GM23338 (cell line): ENCODE data around the gene RAB42. TPM values are rescaled to one million over a fixed set of nuclear protein-coding genes. Genes with fewer than 3 reads are reported as not detected.
A peak's percentile ranks its signal among the peaks of the same experiment; 100 is the strongest.

Experiments
- ATAC-seq: fragments of 200-7000 bp; cut with Tn5 transposase; 3 replicates; pipeline ENCODE4 v1.9.1; 2020
- DNase-seq: peaks from one replicate; pipeline ENCODE4 v3.0.0-alpha.2; 2015; ENCODE audit warnings: low spot score
- H2AFZ ChIP-seq: fragments of 200-600 bp; sonication (generic); 2 replicates; pipeline ENCODE4 v1.8.0; 2016; ENCODE audit warnings: antibody characterized with exemption, mild to moderate bottlenecking, moderate library complexity
- H3F3A ChIP-seq: fragments of 200-600 bp; sonication (generic); replicated peaks from 2 replicates; pipeline ENCODE4 v1.8.0; 2017; ENCODE audit warnings: antibody characterized with exemption, mixed run types, low read depth
- H3K27ac ChIP-seq: fragments of 200-600 bp; sonication (generic); 2 replicates; pipeline ENCODE4 v1.6.1; 2016; ENCODE audit warnings: low read depth
- H3K27me3 ChIP-seq: fragments of 200-600 bp; sonication (generic); 2 replicates; pipeline ENCODE4 v1.8.0; 2016; ENCODE audit warnings: mild to moderate bottlenecking, mixed run types, moderate library complexity; ENCODE audit not compliant: insufficient read depth
- H3K36me3 ChIP-seq: fragments of 200-600 bp; sonication (generic); 2 replicates; pipeline ENCODE4 v1.8.0; 2016; ENCODE audit warnings: mild to moderate bottlenecking; ENCODE audit not compliant: insufficient read depth
- H3K4me1 ChIP-seq: fragments of 200-600 bp; sonication (generic); 2 replicates; pipeline ENCODE4 v1.8.0; 2016; ENCODE audit warnings: mild to moderate bottlenecking, moderate library complexity; ENCODE audit not compliant: insufficient read depth
- H3K4me2 ChIP-seq: fragments of 200-600 bp; sonication (generic); 2 replicates; pipeline ENCODE4 v1.7.1; 2017; ENCODE audit warnings: mixed run types
- H3K4me3 ChIP-seq: fragments of 200-600 bp; sonication (generic); 2 replicates; pipeline ENCODE4 v1.6.1; 2016; ENCODE audit warnings: mixed run types
- H3K79me2 ChIP-seq: fragments of 200-600 bp; sonication (generic); replicated peaks from 2 replicates; pipeline ENCODE4 v1.8.0; 2017; ENCODE audit warnings: mild to moderate bottlenecking; ENCODE audit not compliant: insufficient read depth
- H3K9me2 ChIP-seq: fragments of 200-600 bp; sonication (generic); 2 replicates; pipeline ENCODE4 v1.8.0; 2017; ENCODE audit not compliant: insufficient read depth
- H4K20me1 ChIP-seq: fragments of 200-600 bp; sonication (generic); replicated peaks from 2 replicates; pipeline ENCODE4 v1.8.0; 2017; ENCODE audit warnings: mild to moderate bottlenecking; ENCODE audit not compliant: insufficient read depth
- H3K27ac Mint-ChIP-seq: 2 replicates; pipeline ENCODE4 v1.8.0; 2020; ENCODE audit warnings: inconsistent platforms, mild to moderate bottlenecking, moderate library complexity, mixed read lengths
- H3K27me3 Mint-ChIP-seq: 3 replicates; pipeline ENCODE4 v1.8.0; 2022; ENCODE audit warnings: low read depth, mild to moderate bottlenecking, moderate library complexity, mixed read lengths, inconsistent platforms; ENCODE audit not compliant: insufficient read depth, poor library complexity
- H3K36me3 Mint-ChIP-seq: 3 replicates; pipeline ENCODE4 v1.8.0; 2021; ENCODE audit warnings: low read depth, mild to moderate bottlenecking, inconsistent platforms, moderate library complexity, mixed read lengths
- H3K4me1 Mint-ChIP-seq: 3 replicates; pipeline ENCODE4 v1.8.0; 2020; ENCODE audit warnings: mild to moderate bottlenecking, inconsistent platforms, mixed read lengths
- H3K4me3 Mint-ChIP-seq: 3 replicates; pipeline ENCODE4 v1.8.0; 2021; ENCODE audit warnings: moderate library complexity, mild to moderate bottlenecking, inconsistent platforms, mixed read lengths
- H3K9me3 Mint-ChIP-seq: 3 replicates; pipeline ENCODE4 v1.8.0; 2020; ENCODE audit warnings: moderate library complexity, mild to moderate bottlenecking, inconsistent platforms, mixed read lengths
- CREB1 ChIP-seq: fragments of 250-450 bp; sonication (Bioruptor Pico); IDR thresholded peaks from 2 replicates; pipeline ENCODE4 v1.5.0; 2020; ENCODE audit warnings: low read depth, mild to moderate bottlenecking, moderate library complexity
- EZH2 ChIP-seq: fragments of 200-600 bp; sonication (generic); IDR thresholded peaks from one replicate; pipeline ENCODE4 v1.8.0; 2017; ENCODE audit warnings: antibody characterized with exemption, mild to moderate bottlenecking, low read depth; ENCODE audit not compliant: unreplicated experiment
- EZH2phosphoT487 ChIP-seq: fragments of 200-600 bp; sonication (generic); IDR thresholded peaks from one replicate; pipeline ENCODE4 v1.8.1; 2018; ENCODE audit warnings: antibody characterized with exemption; ENCODE audit not compliant: unreplicated experiment
- JUNB ChIP-seq: IDR thresholded peaks from one replicate; pipeline ENCODE4 v1.6.1; 2016; ENCODE audit warnings: antibody characterized with exemption; ENCODE audit not compliant: unreplicated experiment
- NANOG ChIP-seq: IDR thresholded peaks from 2 replicates; pipeline ENCODE4 v1.6.1; 2016; ENCODE audit warnings: antibody characterized with exemption, borderline replicate concordance
- POLR2AphosphoS5 ChIP-seq: IDR thresholded peaks from 2 replicates; pipeline ENCODE4 v1.6.1; 2016; ENCODE audit warnings: antibody characterized with exemption, low read depth
- STAT1 ChIP-seq: IDR thresholded peaks from one replicate; pipeline ENCODE4 v1.6.1; 2016; ENCODE audit warnings: antibody characterized with exemption; ENCODE audit not compliant: unreplicated experiment
- ZNF114 ChIP-seq: fragments of 250-450 bp; sonication (Bioruptor Pico); IDR thresholded peaks from 2 replicates; pipeline ENCODE4 v1.5.0; 2020; ENCODE audit warnings: mild to moderate bottlenecking, moderate library complexity
- ZNF331 ChIP-seq: fragments of 250-450 bp; sonication (Bioruptor Pico); IDR thresholded peaks from 2 replicates; pipeline ENCODE4 v1.5.0; 2020; ENCODE audit warnings: low read depth, mild to moderate bottlenecking, moderate library complexity
- polyA plus RNA-seq: library from polyadenylated mRNA; unstranded; fragments of >200 nt; fragmentation: Nextera tagmentation; extraction: Ambion mirVana; gene quantifications from 2 replicates; pipeline ENCODE4 v1.2.1, GENCODE V29; 2016
- total RNA-seq: library from RNA; depleted of rRNA; stranded (reverse); fragments of >200 nt; shearing (Covaris generic); gene quantifications from 2 replicates; pipeline ENCODE4 v1.2.3, GENCODE V29; 2014
- TF ChIP-seq, protein P1 (sequence below): IDR thresholded peaks from 2 replicates; pipeline ENCODE4 v1.6.1; 2016; ENCODE audit warnings: antibody characterized with exemption
- TF ChIP-seq, protein P2 (sequence below): IDR thresholded peaks from one replicate; pipeline ENCODE4 v1.6.1; 2018; ENCODE audit warnings: antibody characterized with exemption; ENCODE audit not compliant: unreplicated experiment
- TF ChIP-seq, protein P3 (sequence below), 2 experiments: fragments of 200-600 bp in 1 of 2; sonication (generic) in 1 of 2; conservative IDR thresholded peaks; 2 replicates each; pipeline versions ENCODE4 v1.5.1 to v1.6.1; 2016 to 2017; ENCODE audit warnings: antibody characterized with exemption in 2 of 2, low read depth in 2 of 2, mild to moderate bottlenecking in 2 of 2, moderate library complexity in 1 of 2
- TF ChIP-seq, protein P4 (sequence below): fragments of 250-450 bp; sonication (Bioruptor Pico); IDR thresholded peaks from 2 replicates; pipeline ENCODE4 v1.5.0; 2020; ENCODE audit warnings: mild to moderate bottlenecking, moderate library complexity

Gene RAB42
- total and polyA plus RNA-seq, 2 experiments from 2014 or later, result 13.0 to 17.7 TPM

DNA sequence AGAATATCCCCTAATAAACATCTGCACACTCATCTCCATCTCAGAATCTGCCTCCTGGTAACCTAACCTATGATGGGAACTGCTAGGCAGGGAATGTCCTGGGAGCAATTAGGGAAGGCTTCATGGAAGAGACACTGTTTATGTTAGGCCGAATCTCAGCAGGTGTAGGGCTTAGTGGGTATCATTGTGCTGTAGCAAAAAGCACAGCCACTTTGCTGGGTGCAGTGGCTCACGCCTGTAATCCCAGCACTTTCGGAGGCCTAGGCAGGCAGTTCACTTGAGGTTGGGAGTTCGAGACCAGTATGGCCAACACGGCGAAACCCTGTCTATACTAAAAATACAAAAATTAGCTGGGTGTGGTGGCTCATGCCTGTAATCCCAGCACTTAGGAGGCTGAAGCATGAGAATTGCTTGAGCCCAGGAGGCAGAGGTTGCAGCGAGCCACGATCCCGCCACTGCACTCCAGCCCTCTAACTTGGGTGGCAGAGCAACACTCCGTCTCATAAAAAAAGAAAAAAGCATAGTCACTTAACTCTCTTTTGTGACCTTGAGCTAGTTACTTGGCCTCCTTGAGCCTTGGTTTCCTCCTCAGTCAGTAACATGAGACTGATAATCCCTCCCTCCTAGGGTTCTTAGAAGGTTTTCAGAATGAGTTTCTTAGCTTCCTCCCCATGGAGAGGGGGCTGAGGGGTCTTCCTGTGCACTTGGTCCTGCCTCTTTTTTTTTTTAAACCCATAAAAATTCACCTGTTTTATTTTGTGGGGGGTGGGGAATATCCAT is 3.5 kb downstream of the RAB42 start:
- DNase-seq, result no peak
- Histone ChIP-seq H3K79me2 (no peaks in the 10 kb centered on the region), H3K9me2 (no peaks in the 10 kb centered on the region), H2AFZ (no peak overlapping the region), H3K36me3 (no peaks in the 10 kb centered on the region), H3K4me2 (peak overlapping the region; percentile 63), H3K4me3 (no peak overlapping the region), H3F3A (peaks cover 18% of the 10 kb centered on the region), H3K4me1 (peaks cover 26% of the 10 kb centered on the region), H3K27ac (peak overlapping the region; percentile 90), H4K20me1 (no peaks in the 10 kb centered on the region), H3K27me3 (0 out of 2 replicates have a peak, but pooled peaks cover 14% of the 10 kb centered on the region)
- H3K27ac Mint-ChIP-seq, result 0 out of 2 replicates have a peak overlapping the region, but pooled peaks have one; percentile 0
- H3K27me3 Mint-ChIP-seq, result peaks cover 11% of the 10 kb centered on the region
- H3K4me3 Mint-ChIP-seq, result no peak overlapping the region
- peaks cover 7% of the 10 kb centered on the region; the same call in 2 of the 3 replicates for H3K36me3 Mint-ChIP-seq
- ATAC-seq, result peak; percentile 4; the same call in 2 of the 3 replicates
- peaks cover 3% of the 10 kb centered on the region; the same call in 1 of the 3 replicates for H3K9me3 Mint-ChIP-seq
- peaks cover 35% of the 10 kb centered on the region for H3K4me1 Mint-ChIP-seq
- TF ChIP-seq JUNB (no peak), POLR2AphosphoS5 (no peak), EZH2 (no peak), STAT1 (no peak), CREB1 (CRISPR knock-in tag) (no peak), ZNF331 (CRISPR knock-in tag) (no peak), ZNF114 (no peak), EZH2phosphoT487 (no peak), NANOG (no peak)
- TF ChIP-seq, protein P1, sequence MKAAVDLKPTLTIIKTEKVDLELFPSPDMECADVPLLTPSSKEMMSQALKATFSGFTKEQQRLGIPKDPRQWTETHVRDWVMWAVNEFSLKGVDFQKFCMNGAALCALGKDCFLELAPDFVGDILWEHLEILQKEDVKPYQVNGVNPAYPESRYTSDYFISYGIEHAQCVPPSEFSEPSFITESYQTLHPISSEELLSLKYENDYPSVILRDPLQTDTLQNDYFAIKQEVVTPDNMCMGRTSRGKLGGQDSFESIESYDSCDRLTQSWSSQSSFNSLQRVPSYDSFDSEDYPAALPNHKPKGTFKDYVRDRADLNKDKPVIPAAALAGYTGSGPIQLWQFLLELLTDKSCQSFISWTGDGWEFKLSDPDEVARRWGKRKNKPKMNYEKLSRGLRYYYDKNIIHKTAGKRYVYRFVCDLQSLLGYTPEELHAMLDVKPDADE, result no peak
- TF ChIP-seq, protein P2, sequence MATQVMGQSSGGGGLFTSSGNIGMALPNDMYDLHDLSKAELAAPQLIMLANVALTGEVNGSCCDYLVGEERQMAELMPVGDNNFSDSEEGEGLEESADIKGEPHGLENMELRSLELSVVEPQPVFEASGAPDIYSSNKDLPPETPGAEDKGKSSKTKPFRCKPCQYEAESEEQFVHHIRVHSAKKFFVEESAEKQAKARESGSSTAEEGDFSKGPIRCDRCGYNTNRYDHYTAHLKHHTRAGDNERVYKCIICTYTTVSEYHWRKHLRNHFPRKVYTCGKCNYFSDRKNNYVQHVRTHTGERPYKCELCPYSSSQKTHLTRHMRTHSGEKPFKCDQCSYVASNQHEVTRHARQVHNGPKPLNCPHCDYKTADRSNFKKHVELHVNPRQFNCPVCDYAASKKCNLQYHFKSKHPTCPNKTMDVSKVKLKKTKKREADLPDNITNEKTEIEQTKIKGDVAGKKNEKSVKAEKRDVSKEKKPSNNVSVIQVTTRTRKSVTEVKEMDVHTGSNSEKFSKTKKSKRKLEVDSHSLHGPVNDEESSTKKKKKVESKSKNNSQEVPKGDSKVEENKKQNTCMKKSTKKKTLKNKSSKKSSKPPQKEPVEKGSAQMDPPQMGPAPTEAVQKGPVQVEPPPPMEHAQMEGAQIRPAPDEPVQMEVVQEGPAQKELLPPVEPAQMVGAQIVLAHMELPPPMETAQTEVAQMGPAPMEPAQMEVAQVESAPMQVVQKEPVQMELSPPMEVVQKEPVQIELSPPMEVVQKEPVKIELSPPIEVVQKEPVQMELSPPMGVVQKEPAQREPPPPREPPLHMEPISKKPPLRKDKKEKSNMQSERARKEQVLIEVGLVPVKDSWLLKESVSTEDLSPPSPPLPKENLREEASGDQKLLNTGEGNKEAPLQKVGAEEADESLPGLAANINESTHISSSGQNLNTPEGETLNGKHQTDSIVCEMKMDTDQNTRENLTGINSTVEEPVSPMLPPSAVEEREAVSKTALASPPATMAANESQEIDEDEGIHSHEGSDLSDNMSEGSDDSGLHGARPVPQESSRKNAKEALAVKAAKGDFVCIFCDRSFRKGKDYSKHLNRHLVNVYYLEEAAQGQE, result no peak
- TF ChIP-seq, protein P3, sequence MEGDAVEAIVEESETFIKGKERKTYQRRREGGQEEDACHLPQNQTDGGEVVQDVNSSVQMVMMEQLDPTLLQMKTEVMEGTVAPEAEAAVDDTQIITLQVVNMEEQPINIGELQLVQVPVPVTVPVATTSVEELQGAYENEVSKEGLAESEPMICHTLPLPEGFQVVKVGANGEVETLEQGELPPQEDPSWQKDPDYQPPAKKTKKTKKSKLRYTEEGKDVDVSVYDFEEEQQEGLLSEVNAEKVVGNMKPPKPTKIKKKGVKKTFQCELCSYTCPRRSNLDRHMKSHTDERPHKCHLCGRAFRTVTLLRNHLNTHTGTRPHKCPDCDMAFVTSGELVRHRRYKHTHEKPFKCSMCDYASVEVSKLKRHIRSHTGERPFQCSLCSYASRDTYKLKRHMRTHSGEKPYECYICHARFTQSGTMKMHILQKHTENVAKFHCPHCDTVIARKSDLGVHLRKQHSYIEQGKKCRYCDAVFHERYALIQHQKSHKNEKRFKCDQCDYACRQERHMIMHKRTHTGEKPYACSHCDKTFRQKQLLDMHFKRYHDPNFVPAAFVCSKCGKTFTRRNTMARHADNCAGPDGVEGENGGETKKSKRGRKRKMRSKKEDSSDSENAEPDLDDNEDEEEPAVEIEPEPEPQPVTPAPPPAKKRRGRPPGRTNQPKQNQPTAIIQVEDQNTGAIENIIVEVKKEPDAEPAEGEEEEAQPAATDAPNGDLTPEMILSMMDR (conservative IDR thresholded peaks at IDR 0.05; ENCODE audit: low read depth in 2 of 2), result no peak
- TF ChIP-seq, protein P4, sequence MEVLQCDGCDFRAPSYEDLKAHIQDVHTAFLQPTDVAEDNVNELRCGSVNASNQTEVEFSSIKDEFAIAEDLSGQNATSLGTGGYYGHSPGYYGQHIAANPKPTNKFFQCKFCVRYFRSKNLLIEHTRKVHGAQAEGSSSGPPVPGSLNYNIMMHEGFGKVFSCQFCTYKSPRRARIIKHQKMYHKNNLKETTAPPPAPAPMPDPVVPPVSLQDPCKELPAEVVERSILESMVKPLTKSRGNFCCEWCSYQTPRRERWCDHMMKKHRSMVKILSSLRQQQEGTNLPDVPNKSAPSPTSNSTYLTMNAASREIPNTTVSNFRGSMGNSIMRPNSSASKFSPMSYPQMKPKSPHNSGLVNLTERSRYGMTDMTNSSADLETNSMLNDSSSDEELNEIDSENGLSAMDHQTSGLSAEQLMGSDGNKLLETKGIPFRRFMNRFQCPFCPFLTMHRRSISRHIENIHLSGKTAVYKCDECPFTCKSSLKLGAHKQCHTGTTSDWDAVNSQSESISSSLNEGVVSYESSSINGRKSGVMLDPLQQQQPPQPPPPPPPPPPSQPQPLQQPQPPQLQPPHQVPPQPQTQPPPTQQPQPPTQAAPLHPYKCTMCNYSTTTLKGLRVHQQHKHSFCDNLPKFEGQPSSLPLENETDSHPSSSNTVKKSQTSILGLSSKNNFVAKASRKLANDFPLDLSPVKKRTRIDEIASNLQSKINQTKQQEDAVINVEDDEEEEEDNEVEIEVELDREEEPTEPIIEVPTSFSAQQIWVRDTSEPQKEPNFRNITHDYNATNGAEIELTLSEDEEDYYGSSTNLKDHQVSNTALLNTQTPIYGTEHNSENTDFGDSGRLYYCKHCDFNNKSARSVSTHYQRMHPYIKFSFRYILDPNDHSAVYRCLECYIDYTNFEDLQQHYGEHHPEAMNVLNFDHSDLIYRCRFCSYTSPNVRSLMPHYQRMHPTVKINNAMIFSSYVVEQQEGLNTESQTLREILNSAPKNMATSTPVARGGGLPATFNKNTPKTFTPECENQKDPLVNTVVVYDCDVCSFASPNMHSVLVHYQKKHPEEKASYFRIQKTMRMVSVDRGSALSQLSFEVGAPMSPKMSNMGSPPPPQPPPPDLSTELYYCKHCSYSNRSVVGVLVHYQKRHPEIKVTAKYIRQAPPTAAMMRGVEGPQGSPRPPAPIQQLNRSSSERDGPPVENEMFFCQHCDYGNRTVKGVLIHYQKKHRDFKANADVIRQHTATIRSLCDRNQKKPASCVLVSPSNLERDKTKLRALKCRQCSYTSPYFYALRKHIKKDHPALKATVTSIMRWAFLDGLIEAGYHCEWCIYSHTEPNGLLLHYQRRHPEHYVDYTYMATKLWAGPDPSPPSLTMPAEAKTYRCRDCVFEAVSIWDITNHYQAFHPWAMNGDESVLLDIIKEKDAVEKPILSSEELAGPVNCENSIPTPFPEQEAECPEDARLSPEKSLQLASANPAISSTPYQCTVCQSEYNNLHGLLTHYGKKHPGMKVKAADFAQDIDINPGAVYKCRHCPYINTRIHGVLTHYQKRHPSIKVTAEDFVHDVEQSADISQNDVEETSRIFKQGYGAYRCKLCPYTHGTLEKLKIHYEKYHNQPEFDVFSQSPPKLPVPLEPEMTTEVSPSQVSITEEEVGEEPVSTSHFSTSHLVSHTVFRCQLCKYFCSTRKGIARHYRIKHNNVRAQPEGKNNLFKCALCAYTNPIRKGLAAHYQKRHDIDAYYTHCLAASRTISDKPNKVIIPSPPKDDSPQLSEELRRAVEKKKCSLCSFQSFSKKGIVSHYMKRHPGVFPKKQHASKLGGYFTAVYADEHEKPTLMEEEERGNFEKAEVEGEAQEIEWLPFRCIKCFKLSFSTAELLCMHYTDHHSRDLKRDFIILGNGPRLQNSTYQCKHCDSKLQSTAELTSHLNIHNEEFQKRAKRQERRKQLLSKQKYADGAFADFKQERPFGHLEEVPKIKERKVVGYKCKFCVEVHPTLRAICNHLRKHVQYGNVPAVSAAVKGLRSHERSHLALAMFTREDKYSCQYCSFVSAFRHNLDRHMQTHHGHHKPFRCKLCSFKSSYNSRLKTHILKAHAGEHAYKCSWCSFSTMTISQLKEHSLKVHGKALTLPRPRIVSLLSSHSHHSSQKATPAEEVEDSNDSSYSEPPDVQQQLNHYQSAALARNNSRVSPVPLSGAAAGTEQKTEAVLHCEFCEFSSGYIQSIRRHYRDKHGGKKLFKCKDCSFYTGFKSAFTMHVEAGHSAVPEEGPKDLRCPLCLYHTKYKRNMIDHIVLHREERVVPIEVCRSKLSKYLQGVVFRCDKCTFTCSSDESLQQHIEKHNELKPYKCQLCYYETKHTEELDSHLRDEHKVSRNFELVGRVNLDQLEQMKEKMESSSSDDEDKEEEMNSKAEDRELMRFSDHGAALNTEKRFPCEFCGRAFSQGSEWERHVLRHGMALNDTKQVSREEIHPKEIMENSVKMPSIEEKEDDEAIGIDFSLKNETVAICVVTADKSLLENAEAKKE (CRISPR knock-in tag), result no peak
